Vagina (tissue), 2 donors: ENCODE data around the gene TNFAIP8L3. TPM values are rescaled to one million over a fixed set of nuclear protein-coding genes. Genes with fewer than 3 reads are reported as not detected.
A peak's percentile ranks its signal among the peaks of the same experiment; 100 is the strongest.

Experiments
- DNase-seq, 2 donors: peaks; one replicate each; pipeline ENCODE4 v3.0.0-alpha.2; 2017; ENCODE audit errors: extremely low spot score in 2 of 2
- H3K27ac ChIP-seq: fragments of 200-600 bp; sonication (generic); one replicate; pipeline ENCODE4 v1.5.1; 2019
- H3K27me3 ChIP-seq: fragments of 200-600 bp; sonication (generic); one replicate; pipeline ENCODE4 v1.5.1; 2019
- H3K36me3 ChIP-seq, 2 donors: fragments of 200-600 bp; sonication (generic); one replicate each; pipeline ENCODE4 v1.5.1; 2017 to 2019
- H3K4me1 ChIP-seq: fragments of 200-600 bp; sonication (generic); one replicate; pipeline ENCODE4 v1.5.1; 2019
- H3K4me3 ChIP-seq, 2 donors: fragments of 200-600 bp; sonication (generic); 1 replicate in 1 of 2; 2 replicates in 1 of 2; pipeline ENCODE4 v1.5.1; 2016 to 2019
- H3K9me3 ChIP-seq: fragments of 200-600 bp; sonication (generic); one replicate; pipeline ENCODE4 v1.5.1; 2019
- POLR2A ChIP-seq, 2 donors: fragments of 450-650 bp; IDR thresholded peaks; one replicate each; pipeline ENCODE4 v1.6.1; 2017; ENCODE audit warnings: antibody characterized with exemption in 2 of 2, mild to moderate bottlenecking in 2 of 2, moderate library complexity in 2 of 2
- POLR2AphosphoS5 ChIP-seq, 2 donors: sonication (generic); formaldehyde crosslinking; IDR thresholded peaks; one replicate each; pipeline ENCODE4 v1.9.0; 2017; ENCODE audit warnings: antibody characterized with exemption in 2 of 2, mild to moderate bottlenecking in 2 of 2, low read depth in 1 of 2; ENCODE audit not compliant: insufficient read depth in 1 of 2
- intact Hi-C: fragments of 100-400 bp; cut with DNase I; formaldehyde crosslinking; loops from one replicate; pipeline ENCODE4 v1.15.1; 2023
- total RNA-seq: library from RNA; depleted of rRNA; stranded (reverse); fragments of >200 nt; gene quantifications from one replicate; pipeline ENCODE4 v1.2.3, GENCODE V29; 2016
- TF ChIP-seq, protein P1 (sequence below), 3 experiments: fragments of 450-650 bp in 2 of 3; fragments of 200-600 bp in 1 of 3; sonication (generic) in 1 of 3; IDR thresholded peaks; one replicate each; pipeline ENCODE4 v1.5.1; 2017 to 2019; ENCODE audit warnings: antibody characterized with exemption in 3 of 3, mild to moderate bottlenecking in 2 of 3, moderate library complexity in 2 of 3

The TNFAIP8L3 gene
- total RNA-seq, 1 donor from 2014 or later, result 21.9 TPM

GRCh38 chr15:51110171-51110570, 15.5 kb upstream of the TNFAIP8L3 start:
- H3K4me1 ChIP-seq, result peaks cover 23% of the 10 kb centered on the region
- H3K27ac ChIP-seq, result peak overlapping the region; percentile 65
- H3K27me3 ChIP-seq, result no peaks in the 10 kb centered on the region
- H3K9me3 ChIP-seq, result no peaks in the 10 kb centered on the region
- intact Hi-C loops, result no loop called here
- DNase-seq, result no peak
- TF ChIP-seq, protein P1, sequence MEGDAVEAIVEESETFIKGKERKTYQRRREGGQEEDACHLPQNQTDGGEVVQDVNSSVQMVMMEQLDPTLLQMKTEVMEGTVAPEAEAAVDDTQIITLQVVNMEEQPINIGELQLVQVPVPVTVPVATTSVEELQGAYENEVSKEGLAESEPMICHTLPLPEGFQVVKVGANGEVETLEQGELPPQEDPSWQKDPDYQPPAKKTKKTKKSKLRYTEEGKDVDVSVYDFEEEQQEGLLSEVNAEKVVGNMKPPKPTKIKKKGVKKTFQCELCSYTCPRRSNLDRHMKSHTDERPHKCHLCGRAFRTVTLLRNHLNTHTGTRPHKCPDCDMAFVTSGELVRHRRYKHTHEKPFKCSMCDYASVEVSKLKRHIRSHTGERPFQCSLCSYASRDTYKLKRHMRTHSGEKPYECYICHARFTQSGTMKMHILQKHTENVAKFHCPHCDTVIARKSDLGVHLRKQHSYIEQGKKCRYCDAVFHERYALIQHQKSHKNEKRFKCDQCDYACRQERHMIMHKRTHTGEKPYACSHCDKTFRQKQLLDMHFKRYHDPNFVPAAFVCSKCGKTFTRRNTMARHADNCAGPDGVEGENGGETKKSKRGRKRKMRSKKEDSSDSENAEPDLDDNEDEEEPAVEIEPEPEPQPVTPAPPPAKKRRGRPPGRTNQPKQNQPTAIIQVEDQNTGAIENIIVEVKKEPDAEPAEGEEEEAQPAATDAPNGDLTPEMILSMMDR (IDR thresholded peaks at IDR 0.05), result no peak
- TF ChIP-seq POLR2AphosphoS5 (IDR thresholded peaks at IDR 0.05; ENCODE audit: insufficient read depth in 1 of 2, low read depth in 1 of 2) (no peak), POLR2A (IDR thresholded peaks at IDR 0.05) (no peak)
- H3K4me3 ChIP-seq, result no peak overlapping the region
- H3K36me3 ChIP-seq, result no peaks in the 10 kb centered on the region

DNA sequence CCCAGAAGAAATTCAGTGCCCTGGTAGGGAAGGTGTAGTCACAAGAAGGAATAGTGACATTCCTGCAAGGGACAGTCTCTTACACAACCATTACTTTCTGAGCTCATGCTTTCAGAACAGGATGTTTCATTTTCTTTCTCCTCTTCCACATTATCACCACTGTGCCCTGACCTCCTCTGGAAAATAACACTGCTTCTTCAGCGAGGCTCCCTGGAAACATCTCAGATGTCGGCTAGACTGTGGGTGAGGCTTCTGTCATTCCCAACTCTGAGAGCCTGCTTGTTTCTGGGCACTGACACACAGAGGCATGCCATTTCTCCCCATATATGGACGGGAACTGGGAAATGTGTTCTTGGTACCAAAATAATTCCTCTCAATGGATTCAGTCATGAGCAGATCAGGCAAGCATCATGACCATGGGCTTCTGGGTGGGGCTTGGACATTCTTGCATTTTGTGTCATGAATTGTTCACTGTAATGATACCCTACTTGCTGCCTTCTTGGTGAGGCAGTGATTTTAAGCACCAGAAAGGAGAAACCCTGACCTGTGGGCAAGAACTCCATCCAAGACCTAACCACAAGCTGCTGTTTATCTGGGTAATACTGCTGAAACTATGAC, 14.3 kb upstream of the TNFAIP8L3 start:
- H3K4me3 ChIP-seq, result no peak overlapping the region
- H3K27me3 ChIP-seq, result no peaks in the 10 kb centered on the region
- peaks cover 32% of the 10 kb centered on the region for H3K4me1 ChIP-seq
- H3K9me3 ChIP-seq, result no peaks in the 10 kb centered on the region
- intact Hi-C loops, result no loop called here
- H3K36me3 ChIP-seq, result no peaks in the 10 kb centered on the region
- TF ChIP-seq POLR2A (IDR thresholded peaks at IDR 0.05), result no peak
- TF ChIP-seq, protein P1 (IDR thresholded peaks at IDR 0.05), result no peak
- no peak for TF ChIP-seq POLR2AphosphoS5 (IDR thresholded peaks at IDR 0.05; ENCODE audit: insufficient read depth in 1 of 2, low read depth in 1 of 2)
- H3K27ac ChIP-seq, result peak overlapping the region; percentile 65
- no peak for DNase-seq

DNA sequence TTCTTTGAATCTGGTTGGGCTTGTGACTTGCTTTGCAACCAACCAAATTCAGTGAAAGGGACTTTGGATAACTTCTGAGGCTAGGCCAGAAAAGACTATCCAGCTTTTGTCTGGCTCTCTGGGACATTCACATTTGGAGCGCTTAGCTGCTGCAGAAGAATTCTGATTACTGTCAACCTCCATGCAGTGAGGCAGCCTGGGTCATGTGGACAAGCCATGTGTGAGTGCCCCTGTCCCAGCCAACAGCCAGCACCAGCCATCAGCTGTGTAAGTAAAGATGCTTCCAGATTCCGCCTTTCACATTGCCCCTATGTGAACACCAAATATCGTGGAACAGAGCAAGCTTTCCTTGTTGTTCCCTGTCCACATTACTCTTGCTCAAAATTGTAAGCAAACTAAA, 12.9 kb upstream of the TNFAIP8L3 start:
- Histone ChIP-seq H3K4me3 (no peak overlapping the region), H3K4me1 (peaks cover 42% of the 10 kb centered on the region), H3K27ac (no peak overlapping the region), H3K36me3 (no peaks in the 10 kb centered on the region), H3K27me3 (no peaks in the 10 kb centered on the region), H3K9me3 (no peaks in the 10 kb centered on the region)
- DNase-seq, result no peak
- intact Hi-C loops, result no loop called here
- TF ChIP-seq POLR2A (IDR thresholded peaks at IDR 0.05), result no peak
- TF ChIP-seq POLR2AphosphoS5 (IDR thresholded peaks at IDR 0.05; ENCODE audit: insufficient read depth in 1 of 2, low read depth in 1 of 2), result no peak
- TF ChIP-seq, protein P1 (IDR thresholded peaks at IDR 0.05), result no peak

DNA sequence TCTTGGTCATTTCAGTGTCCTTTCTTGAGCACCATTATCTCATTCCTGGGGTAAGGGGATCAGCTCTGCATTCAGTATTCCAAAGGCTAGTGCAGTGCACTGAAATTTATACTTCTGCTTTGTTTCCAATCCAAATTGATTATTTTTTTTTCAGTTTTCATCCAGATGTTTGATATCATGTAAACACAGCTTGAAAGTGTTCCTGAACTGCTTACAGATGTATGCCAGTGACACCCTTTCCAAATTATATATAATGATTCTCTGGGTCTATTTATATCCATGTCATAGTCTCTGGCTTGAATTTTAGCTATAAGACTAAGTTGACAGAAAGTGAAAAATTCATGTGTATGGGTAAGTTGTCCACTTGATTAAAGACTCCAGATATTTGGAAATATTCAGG, 11.8 kb upstream of the TNFAIP8L3 start:
- H3K27me3 ChIP-seq, result no peaks in the 10 kb centered on the region
- no peak overlapping the region for H3K27ac ChIP-seq
- DNase-seq, result no peak
- no peak overlapping the region for H3K4me3 ChIP-seq
- no peaks in the 10 kb centered on the region for H3K9me3 ChIP-seq
- TF ChIP-seq, protein P1 (IDR thresholded peaks at IDR 0.05), result no peak
- no peak for TF ChIP-seq POLR2AphosphoS5 (IDR thresholded peaks at IDR 0.05; ENCODE audit: insufficient read depth in 1 of 2, low read depth in 1 of 2)
- TF ChIP-seq POLR2A (IDR thresholded peaks at IDR 0.05), result no peak
- intact Hi-C loops, result no loop called here
- no peaks in the 10 kb centered on the region for H3K36me3 ChIP-seq
- peaks cover 44% of the 10 kb centered on the region for H3K4me1 ChIP-seq

DNA sequence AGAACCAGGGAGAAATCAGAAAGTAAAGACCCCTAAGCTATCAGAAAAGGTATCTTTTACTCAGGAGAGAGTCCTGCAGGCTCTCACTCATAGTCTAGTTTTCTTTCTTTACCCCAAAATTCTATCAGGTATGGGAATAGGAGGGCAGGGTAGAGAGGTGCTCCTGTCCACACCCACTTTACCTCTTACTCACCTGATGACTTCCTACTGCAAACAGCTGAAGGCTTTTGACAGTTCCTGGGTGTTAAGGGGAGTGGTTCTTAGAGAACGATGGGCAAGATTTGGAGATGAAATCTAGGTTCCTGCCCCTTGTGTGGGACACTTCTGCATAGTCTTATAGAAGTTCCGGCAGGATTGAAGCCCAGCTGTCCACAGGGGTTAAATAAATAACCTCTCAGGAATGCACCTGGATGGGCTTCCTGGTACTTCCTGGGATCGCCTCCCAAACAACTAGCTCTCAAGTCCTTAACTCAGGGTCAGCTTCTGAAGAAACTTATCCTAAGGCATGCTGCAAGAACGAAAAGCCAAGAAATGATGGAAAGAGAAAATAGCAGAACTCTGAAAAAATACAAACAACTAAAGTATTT, 10.8 kb upstream of the TNFAIP8L3 start:
- peak overlapping the region; percentile 66 for H3K27ac ChIP-seq
- intact Hi-C loops, result no loop called here

More for the DNA sequence above, 10.8 kb upstream of the TNFAIP8L3 start:
- Histone ChIP-seq H3K36me3 (no peaks in the 10 kb centered on the region), H3K27me3 (no peaks in the 10 kb centered on the region), H3K4me3 (no peak overlapping the region), H3K9me3 (no peaks in the 10 kb centered on the region), H3K4me1 (peaks cover 44% of the 10 kb centered on the region)
- DNase-seq, result no peak
- TF ChIP-seq, protein P1 (IDR thresholded peaks at IDR 0.05), result no peak
- TF ChIP-seq POLR2AphosphoS5 (IDR thresholded peaks at IDR 0.05; ENCODE audit: insufficient read depth in 1 of 2, low read depth in 1 of 2), result no peak
- no peak for TF ChIP-seq POLR2A (IDR thresholded peaks at IDR 0.05)
